GM03348 (cell line): ENCODE data around the gene AMPD1.
A peak's percentile ranks its signal among the peaks of the same experiment; 100 is the strongest.

Source experiments
- DNase-seq: peaks from one replicate; pipeline ENCODE4 v3.0.0; 2012; ENCODE audit warnings: low spot score

The AMPD1 gene

GRCh38 chr1:114695430-114696058, at the start of gene AMPD1:
AMPD1 (minus strand) TSS chr1:114695546; CDS start chr1:114695471, 75 bp downstream.
- peak; percentile 19 for DNase-seq

DNA sequence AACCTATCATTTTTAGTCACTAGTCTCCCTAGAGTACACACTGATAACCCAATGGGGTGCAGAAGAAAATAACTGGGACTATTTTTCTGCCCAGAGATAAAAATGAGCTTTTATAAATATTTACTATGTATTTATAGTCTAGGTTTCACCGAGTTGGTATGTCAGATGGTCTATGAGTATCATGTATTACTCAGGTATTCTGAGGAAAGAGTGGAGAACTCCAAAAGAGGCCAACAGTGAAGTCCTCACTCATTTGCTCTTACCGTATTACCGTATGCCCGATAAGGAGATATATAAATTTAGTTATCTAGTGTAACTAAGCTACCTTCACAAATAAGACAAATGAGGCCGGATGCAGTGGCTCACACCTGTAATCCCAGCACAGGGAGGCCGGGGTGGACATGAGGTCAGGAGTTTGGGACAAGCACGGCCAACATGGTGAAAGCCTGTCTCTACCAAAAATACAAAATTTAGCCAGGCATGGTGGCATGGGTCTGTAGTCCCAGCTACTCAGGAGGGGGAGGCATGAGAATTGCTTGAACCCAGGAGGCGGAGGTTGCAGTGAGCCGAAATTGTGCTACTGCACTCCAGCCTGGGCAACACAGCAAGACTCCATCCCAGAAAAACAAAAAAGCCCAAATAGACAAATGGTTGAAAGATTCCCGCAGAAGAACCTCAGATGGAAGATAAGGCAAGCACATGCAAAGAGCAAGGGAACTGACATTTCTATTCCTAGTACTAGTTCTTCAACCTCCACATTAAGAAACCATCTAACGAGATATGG, 46.8 kb upstream of the AMPD1 start:
- no peak for DNase-seq

DNA sequence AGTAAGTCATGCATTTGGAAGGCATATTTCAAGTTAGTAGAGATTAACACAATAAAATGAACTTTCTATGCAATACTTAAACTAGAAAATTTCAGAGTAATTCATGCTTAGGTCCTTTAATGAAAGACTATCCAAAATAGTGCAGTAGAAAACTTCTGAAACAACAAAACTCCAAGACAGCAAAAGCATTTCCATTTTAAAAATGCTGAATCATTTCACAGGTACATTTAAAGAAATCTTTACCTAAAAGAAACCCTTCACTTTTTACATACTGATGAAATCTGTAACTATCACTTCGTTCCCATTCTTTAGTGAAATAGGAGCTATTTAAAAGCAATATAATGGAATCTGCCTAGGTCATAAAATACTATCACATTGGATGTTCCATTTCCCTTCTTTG, 45.0 kb upstream of the AMPD1 start:
- DNase-seq = no peak

GRCh38 chr1:114737314-114737849, 42.0 kb upstream of the AMPD1 start:
- DNase-seq = no peak

- DNase-seq = no peak
Measured at GRCh38 chr1:114735479-114735878, 40.1 kb upstream of the AMPD1 start.

GRCh38 chr1:114729782-114730181, 34.4 kb upstream of the AMPD1 start:
- no peak for DNase-seq

- no peak for DNase-seq
Measured at GRCh38 chr1:114728553-114728952, 33.2 kb upstream of the AMPD1 start.

DNA sequence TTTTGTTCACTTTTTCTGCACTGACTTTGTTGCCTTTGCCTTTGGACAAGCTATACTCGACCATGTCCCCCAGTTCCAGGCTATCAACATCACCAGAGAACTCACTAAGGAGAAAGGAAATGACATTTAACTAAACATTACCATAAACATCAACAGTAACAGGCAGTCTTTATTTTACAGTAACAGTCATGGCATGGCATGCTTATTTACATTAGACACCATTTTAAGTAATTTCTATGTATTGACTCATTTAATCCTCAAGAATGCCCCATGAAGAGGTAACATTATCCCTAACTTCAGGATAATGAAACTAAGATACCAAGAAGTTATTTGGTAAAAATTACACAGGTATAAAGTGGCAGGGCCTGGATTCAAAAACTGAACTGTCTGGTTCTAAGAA, 29.9 kb upstream of the AMPD1 start:
- DNase-seq = no peak

DNA sequence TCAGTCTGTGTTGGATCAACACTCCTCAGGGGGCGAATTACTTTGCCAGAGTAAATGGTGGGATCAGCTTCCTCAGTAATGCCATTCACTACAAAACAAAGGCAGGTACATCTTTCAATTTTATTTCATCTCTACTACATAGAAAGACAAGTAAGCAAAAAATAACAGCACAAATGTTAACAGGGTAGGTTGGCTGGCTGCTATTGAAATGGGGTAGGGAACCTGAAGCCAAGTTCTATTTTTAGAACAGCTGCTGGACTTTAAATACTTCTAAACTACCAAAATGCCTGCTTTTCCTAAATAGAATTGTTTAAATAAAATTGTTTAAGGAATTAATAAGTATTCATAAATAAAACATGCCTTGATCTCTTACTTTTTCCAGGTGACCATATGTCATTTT, 28.6 kb upstream of the AMPD1 start:
- no peak for DNase-seq

- no peak for DNase-seq
Measured at GRCh38 chr1:114723457-114723856, 28.1 kb upstream of the AMPD1 start.

- DNase-seq = no peak
Measured at GRCh38 chr1:114720492-114720891, 25.1 kb upstream of the AMPD1 start.

- peak; percentile 11 for DNase-seq
Measured at GRCh38 chr1:114719424-114719787, 24.1 kb upstream of the AMPD1 start.

DNA sequence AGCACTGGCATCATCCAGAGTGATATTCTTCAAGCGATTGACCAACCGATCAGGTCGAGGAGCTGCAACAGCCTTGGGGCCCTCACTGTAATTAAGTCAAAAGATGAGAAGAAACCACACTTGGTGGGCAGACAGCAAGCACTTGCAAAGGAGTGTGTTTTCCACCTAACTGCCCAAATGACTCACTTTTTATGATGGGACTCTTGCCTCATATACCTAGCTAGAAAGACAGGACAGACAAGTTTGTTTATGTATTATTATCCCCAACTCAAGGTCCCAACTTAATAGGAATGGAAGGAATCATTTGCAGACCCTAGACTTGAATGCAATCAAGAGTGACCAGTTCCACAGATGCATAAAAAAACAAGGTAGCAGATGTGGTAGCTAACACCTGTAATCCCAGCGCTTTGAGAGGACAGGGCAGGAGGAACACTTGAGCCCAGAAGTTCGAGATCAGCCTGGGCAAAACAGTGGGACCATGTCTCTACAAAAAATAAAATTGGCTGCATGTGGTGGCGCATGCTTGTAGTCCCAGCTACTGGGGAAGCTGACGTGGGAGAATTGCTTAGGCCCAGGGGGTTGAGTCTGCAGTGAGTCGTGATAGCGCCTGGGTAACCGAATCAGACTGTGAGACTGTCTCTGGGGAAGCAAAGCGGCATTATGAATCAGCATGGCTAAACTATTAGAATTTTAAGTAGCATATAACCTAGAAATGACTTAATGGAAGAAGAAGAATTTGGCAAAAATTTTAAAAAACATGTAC, 23.5 kb upstream of the AMPD1 start:
- no peak for DNase-seq

DNA sequence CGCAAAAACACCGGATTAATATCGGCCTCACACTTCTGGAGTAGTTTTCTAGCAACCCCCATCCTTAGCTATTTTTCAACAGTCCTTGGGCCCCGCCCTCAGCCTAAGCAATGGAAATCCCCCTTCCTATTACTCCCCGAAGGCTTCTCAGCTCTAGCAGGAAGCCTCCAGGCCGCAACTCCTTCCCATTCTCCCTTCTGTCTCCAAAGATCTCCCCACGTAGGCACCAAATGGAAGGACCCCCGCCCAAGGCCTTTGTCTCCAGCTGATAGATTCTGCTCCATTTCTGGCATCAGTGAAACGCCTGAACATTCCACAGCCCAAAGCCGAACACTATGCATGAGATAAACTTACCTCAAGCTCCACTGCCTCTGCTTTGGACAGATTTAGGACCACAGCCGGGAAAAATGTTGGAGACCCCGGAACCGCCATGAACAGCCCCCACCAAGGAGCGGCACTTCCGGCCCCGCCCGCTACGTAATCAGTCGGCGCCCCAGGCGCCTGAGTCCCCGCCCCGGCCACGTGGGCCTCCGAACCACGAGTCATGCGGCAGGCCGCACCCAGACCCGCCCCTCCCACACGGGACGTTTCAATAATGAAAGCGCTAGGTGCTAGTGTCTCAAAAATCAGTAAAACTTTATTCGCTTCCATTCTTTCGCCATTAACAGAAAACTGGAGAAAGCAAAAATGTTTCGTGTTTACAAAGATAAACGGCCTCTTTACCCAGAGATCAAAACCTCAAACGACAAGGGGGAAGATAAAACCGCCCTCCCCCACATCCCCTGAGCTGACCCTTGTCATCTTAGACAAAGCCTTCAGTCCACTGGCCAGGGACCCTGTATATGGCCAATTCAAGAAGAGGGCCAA, 21.2 kb upstream of the AMPD1 start, which contains the start of gene NRAS:
Gene NRAS, minus strand, starts transcription at position 468 of the 867 bp plus-strand sequence. CDS start 611 bp downstream, outside the sequence.
- DNase-seq = peak; percentile 96

DNA sequence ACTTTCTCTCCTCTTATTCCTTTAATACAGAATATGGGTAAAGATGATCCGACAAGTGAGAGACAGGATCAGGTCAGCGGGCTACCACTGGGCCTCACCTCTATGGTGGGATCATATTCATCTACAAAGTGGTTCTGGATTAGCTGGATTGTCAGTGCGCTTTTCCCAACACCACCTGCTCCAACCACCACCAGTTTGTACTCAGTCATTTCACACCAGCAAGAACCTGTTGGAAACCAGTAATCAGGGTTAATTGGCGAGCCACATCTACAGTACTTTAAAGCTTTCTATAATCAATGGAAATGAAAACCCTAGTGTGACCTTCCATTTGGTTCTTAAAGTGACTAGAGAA, 20.6 kb upstream of the AMPD1 start:
- DNase-seq = peak; percentile 4

DNA sequence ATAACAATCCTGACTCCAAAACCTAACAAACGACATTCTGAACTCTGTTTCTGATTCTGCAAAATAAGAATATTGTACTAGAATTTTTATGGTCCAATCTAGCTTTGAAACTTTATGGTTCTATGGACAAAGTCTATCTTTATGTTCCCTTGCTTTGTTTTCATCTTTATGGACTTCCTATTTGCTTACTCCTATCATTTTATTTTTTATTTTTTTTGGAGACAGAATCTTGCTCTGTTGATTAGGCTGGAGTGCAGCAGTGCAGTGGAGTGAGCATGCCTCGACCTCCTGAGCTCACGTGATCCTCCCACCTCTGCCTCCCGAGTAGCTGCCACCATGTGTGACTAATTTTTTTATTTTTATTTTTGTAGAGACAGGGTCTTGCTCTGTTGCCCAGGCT, 17.6 kb upstream of the AMPD1 start:
- DNase-seq = no peak

DNA sequence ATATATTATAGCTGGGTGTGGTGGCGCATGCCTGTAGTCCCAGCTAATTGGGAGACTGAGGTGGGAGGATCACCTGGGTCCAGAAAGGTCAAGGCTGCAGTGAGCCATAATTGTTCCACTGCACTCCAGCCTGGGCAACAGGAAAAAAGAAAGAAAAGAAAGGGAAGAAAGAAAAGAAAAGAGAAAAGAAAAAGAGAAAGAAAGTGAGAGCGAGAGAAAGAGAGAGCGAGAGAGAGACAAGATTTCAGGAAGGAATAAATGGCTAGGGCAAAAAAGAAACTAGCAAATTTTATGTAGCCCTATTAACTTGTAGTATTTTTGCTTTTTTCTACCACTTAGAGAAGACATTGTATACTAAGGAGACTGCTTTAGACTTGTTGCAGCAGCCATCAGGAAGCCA, 15.0 kb upstream of the AMPD1 start:
- no peak for DNase-seq

- no peak for DNase-seq
Measured at GRCh38 chr1:114707604-114708003, 12.3 kb upstream of the AMPD1 start.

GRCh38 chr1:114703242-114703641, 7.9 kb upstream of the AMPD1 start:
- DNase-seq = no peak

DNA sequence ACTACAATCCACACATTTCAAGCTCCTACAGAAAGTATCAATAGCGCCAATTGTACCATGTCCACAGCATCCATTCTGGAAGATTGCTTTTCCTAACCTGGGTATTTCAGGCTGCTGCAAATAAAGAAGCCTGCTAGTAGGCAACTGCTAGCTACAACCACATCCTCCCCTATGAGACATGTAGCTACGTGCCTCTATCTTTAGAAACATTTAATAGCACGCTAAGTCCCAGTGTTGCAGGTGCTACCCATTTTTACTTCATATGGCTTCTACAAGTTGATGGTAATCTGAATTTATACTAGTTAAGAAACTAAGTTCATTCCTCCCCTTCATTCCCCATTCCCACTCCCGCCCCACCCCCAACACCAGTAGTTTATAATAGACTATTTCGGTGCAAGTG, 7.4 kb upstream of the AMPD1 start:
- DNase-seq = no peak

DNA sequence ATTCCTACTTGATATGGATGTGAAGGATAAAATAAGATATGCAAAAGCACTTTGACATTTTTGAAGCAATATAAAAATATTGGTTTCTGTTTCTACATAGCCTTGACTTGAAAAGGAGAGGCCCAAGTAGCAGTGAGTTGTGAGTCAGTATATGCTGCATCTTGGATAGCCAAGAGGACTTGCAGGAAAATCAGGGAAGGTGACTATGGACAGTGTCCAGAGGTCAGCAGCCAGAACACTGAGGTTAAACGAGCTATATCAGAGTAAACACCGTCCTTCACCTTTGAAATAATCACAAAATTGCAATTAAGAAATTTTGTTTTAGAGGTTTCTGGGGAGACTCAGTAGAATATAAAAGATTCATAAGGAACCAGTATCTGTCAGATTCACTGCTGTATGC, 6.6 kb upstream of the AMPD1 start:
- DNase-seq = no peak
